Measurements from ENCODE around the gene TMEM238L.

TMEM238L gene

GRCh38 chr17:10773391-10773790 lies 30.5 kb downstream of the TMEM238L start:
- DNase-seq (ENCODE audit: low read depth): no peak

- no peak for DNase-seq (ENCODE audit: low read depth)
Measured at GRCh38 chr17:10772425-10773380, 31.2 kb downstream of the TMEM238L start.

- no peak for DNase-seq (ENCODE audit: low read depth)
Measured at GRCh38 chr17:10771148-10771547, 32.8 kb downstream of the TMEM238L start.

GRCh38 chr17:10769840-10770239 lies 34.1 kb downstream of the TMEM238L start:
- DNase-seq (ENCODE audit: low read depth): no peak

GRCh38 chr17:10768750-10769251 lies 35.1 kb downstream of the TMEM238L start:
- DNase-seq (ENCODE audit: low read depth): no peak

- DNase-seq (ENCODE audit: low read depth): no peak
Measured at GRCh38 chr17:10767232-10767631, 36.7 kb downstream of the TMEM238L start.

GRCh38 chr17:10762037-10762436 lies 41.9 kb downstream of the TMEM238L start:
- no peak for DNase-seq (ENCODE audit: low read depth)

GRCh38 chr17:10761281-10761680 lies 42.6 kb downstream of the TMEM238L start:
- no peak for DNase-seq (ENCODE audit: low read depth)

GRCh38 chr17:10758062-10758461 lies 45.8 kb downstream of the TMEM238L start:
- DNase-seq (ENCODE audit: low read depth): no peak

GRCh38 chr17:10757647-10758046 lies 46.3 kb downstream of the TMEM238L start:
- DNase-seq (ENCODE audit: low read depth): no peak

- DNase-seq (ENCODE audit: low read depth): no peak
Measured at GRCh38 chr17:10757067-10757466, 46.8 kb downstream of the TMEM238L start.

- no peak for DNase-seq (ENCODE audit: low read depth)
Measured at GRCh38 chr17:10756619-10757018, 47.3 kb downstream of the TMEM238L start.

GRCh38 chr17:10756185-10756584 lies 47.7 kb downstream of the TMEM238L start:
- no peak for DNase-seq (ENCODE audit: low read depth)

GRCh38 chr17:10755592-10756127 lies 48.2 kb downstream of the TMEM238L start:
- DNase-seq (ENCODE audit: low read depth): no peak

- no peak for DNase-seq (ENCODE audit: low read depth)
Measured at GRCh38 chr17:10754861-10755591, 48.9 kb downstream of the TMEM238L start.

- DNase-seq (ENCODE audit: low read depth): no peak
Measured at GRCh38 chr17:10754109-10754508, 49.8 kb downstream of the TMEM238L start.

GRCh38 chr17:10752696-10753095 lies 51.2 kb downstream of the TMEM238L start:
- DNase-seq (ENCODE audit: low read depth): no peak

GRCh38 chr17:10751563-10751962 lies 52.3 kb downstream of the TMEM238L start:
- DNase-seq (ENCODE audit: low read depth): no peak

GRCh38 chr17:10750210-10750609 lies 53.7 kb downstream of the TMEM238L start:
- no peak for DNase-seq (ENCODE audit: low read depth)

- no peak for DNase-seq (ENCODE audit: low read depth)
Measured at GRCh38 chr17:10748531-10749181, 55.2 kb downstream of the TMEM238L start.

GRCh38 chr17:10745231-10745630 lies 58.7 kb downstream of the TMEM238L start:
- no peak for DNase-seq (ENCODE audit: low read depth)
